GM12872 (cell line): Measurements from ENCODE around the gene SLC4A1AP.

Source experiments
- TF ChIP-seq, protein P1 (sequence below): IDR thresholded peaks from 3 replicates; pipeline ENCODE4 v1.5.1; 2011; ENCODE audit warnings: low read depth, mild to moderate bottlenecking, low read length, moderate library complexity; ENCODE audit not compliant: insufficient read depth

Gene SLC4A1AP

DNA sequence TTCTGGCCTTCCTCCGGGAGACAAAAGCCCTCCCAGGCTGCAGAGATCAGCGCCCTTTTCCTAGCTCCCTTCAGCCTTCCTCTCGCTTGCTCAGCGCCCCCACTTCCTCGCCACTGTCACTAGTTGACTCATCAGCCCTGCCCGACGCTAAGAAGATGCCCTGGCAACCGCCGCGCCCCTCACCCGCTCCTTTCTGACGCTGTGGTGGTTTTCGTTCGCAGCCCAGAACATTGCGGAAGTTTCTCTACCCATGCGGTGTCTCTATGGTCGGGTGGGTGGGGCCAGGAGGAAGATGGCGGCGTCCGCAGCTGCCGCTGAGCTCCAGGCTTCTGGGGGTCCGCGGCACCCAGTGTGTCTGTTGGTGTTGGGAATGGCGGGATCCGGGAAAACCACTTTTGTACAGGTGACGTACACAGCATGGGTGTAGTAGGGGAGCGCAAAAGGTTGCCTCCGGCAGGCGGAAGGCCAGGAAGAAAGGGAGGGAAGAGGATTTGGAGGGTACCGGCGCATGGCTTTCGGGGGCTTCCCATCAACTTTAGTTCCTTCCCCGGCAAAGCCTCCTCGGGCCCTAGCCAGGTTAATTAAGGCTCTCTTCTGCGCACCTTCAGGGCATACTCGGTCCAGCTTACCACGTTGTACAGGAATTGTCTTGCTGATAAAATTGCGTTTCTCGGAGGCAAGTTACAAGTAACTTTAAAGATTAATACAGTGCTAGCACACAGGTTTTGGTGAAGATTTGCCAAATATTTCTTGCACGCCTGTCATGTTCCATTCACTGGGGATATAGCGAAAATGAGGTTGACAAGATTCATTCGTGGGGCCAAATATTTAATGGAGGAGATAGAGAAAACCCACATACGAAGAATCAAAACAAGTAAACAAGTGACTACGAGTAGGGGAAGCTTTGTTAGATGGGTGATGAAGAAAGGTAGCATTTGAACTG is 34.7 kb upstream of the SLC4A1AP start, which contains the start of the genes CCDC121 and GPN1:
CCDC121 (minus strand) TSS at position 246 of the 943 bp plus-strand sequence. CDS start 1,213 bp downstream, outside the sequence.
GPN1 (plus strand) TSS at position 284 of the 943 bp plus-strand sequence; CDS start at position 293, 9 bp downstream.
- TF ChIP-seq, protein P1, sequence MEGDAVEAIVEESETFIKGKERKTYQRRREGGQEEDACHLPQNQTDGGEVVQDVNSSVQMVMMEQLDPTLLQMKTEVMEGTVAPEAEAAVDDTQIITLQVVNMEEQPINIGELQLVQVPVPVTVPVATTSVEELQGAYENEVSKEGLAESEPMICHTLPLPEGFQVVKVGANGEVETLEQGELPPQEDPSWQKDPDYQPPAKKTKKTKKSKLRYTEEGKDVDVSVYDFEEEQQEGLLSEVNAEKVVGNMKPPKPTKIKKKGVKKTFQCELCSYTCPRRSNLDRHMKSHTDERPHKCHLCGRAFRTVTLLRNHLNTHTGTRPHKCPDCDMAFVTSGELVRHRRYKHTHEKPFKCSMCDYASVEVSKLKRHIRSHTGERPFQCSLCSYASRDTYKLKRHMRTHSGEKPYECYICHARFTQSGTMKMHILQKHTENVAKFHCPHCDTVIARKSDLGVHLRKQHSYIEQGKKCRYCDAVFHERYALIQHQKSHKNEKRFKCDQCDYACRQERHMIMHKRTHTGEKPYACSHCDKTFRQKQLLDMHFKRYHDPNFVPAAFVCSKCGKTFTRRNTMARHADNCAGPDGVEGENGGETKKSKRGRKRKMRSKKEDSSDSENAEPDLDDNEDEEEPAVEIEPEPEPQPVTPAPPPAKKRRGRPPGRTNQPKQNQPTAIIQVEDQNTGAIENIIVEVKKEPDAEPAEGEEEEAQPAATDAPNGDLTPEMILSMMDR, result no peak

DNA sequence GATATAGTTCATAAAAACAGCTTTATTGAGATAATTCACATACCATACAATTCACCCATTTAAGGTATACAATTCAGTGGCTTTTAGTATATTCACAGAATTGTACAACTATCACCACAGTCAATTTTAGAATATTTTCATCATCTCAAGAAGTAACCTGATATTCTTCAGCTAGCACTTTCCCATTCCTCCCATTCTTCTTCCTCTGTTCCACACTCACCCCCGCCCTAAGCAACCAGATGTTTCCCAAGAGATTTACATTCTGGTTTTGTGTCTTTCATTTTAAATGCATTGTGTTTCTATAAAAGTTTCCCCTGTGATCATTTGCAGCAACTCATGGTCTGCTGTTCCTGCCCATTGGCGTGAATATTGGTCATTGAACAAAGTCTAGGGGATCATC is 29.4 kb upstream of the SLC4A1AP start:
- TF ChIP-seq, protein P1, result no peak

DNA sequence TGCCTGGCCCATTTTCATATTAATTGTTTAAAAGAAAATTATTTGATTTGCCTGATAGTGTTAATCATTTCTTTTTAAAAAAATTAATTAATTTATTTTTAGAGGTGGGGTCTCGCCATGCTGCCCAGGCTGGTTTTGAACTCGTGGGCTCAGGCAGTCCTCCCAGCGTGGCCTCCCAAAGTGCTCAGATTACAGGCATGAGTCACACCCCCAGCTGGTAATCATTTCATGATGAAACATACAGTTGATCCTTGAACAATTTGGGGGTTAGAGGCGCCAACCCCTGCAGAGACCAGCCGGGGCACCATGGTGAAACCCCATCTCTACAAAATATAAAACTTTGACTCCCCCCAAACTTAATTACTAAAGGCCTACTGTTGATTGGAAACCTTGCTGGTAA is 26.9 kb upstream of the SLC4A1AP start:
- TF ChIP-seq, protein P1, result no peak

DNA sequence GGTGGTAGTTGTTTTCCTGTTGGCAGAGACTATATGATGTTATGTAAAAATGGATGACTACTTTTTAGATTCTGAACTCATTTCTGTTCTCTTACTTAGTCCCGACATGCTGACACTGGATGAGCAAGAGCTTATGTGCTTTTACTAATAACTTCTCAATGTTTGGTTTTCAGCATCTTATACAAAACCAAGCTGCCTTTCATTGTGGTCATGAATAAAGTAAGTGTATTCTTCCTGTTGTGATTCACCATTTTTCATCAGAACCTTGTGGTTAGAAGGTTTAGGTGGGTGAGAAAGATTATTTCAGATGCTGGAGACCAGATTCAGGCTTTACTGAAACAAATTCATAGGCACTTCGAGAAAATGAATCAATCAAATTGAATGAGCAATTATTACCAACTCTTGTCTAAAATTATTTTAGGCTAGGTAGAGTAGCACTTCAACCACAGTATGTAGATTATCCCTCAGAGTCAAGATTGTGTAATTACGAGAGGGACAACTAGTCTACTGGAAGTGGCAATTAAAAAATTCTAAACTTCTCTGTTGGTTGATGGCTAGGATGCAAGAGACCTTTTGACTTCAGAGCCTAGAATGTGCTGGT is 25.6 kb upstream of the SLC4A1AP start:
- TF ChIP-seq, protein P1, result no peak

DNA sequence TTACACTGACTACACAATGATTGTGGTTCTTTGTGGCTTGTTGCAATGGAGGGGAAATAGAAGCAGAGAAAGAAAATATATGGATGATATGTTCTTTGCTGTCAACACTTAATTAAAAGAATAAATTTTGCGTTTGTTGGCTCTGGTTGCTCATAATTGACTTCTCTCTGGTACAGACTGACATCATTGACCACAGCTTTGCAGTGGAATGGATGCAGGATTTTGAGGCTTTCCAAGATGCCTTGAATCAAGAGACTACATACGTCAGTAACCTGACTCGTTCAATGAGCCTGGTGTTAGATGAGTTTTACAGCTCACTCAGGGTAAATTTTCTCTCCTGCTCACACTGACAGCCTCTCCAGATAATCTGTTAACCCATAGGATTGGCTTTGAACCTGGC is 25.0 kb upstream of the SLC4A1AP start:
- TF ChIP-seq, protein P1, result no peak

DNA sequence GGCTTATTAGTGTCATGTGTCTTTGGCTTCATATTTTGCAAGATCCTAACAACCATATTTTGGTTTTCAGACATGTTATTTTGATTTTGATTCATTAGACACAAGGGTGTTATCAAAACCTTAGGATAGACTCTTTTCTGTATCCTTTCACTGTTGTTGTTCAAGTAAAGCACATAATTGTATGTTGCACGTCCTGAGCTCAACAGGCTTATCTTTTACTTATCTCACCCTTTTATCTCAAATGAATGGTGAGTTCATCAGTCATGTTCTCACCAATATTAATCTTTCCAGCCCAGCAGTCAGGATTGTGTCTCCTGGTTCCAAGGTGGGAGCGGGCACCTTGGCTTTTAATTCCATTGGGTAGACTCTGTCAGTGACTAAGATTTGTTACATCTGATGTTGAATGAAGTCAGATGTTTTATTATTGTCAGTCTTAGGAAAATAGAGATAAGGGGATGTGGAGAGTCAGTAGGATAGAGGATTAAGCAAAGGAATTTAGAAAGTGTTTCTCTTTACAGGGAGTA is 22.9 kb upstream of the SLC4A1AP start:
- TF ChIP-seq, protein P1, result no peak

DNA sequence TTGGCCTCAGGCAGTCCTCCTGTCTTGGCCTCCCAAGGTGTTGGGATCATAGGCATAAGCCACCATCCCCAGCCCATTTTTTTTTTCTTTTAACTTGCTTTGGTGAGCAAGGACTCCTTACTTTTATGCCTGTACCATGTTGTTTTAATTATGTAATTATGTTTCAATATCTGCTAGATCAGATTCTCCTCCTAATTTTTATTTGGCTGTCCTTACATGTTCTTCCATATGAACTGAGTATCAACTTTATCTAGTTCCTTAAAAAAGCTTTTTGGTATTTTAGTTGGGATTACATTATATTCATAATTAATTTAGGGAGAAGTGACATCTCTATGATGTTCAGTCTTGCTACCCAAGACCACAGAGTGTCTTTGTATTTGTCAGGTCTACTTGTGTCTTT is 18.5 kb upstream of the SLC4A1AP start:
- TF ChIP-seq, protein P1, result no peak
